IPS-20b (cell line): ENCODE results near the gene SORL1.
"Not testable (repeated sequence)": the region's sequence is repeated elsewhere in the genome, so short reads cannot be mapped to it uniquely, and the experiment has no call there.

ENCODE experiments used
- H3K27ac ChIP-seq: one replicate; pipeline ENCODE4 v1.5.1; 2013; ENCODE audit warnings: low read length
- H3K27me3 ChIP-seq: 2 replicates; pipeline ENCODE4 v1.6.1; 2013; ENCODE audit warnings: mild to moderate bottlenecking, low read length, inconsistent platforms; ENCODE audit not compliant: insufficient read depth
- H3K36me3 ChIP-seq: 2 replicates; pipeline ENCODE4 v1.6.1; 2013; ENCODE audit warnings: low read depth, mild to moderate bottlenecking, inconsistent platforms, low read length, moderate library complexity; ENCODE audit not compliant: insufficient read depth
- H3K4me1 ChIP-seq: 2 replicates; pipeline ENCODE4 v1.6.1; 2013; ENCODE audit warnings: mild to moderate bottlenecking, control low read depth, inconsistent platforms, low read length, moderate library complexity; ENCODE audit not compliant: insufficient read depth
- H3K4me3 ChIP-seq: 2 replicates; pipeline ENCODE4 v1.5.1; 2013; ENCODE audit warnings: mild to moderate bottlenecking, low read length, inconsistent platforms
- H3K9ac ChIP-seq: 2 replicates; pipeline ENCODE4 v1.6.1; 2013; ENCODE audit warnings: low read depth, mild to moderate bottlenecking, inconsistent platforms, low read length, moderate library complexity
- H3K9me3 ChIP-seq: 2 replicates; pipeline ENCODE4 v1.6.1; 2013; ENCODE audit warnings: mild to moderate bottlenecking, low read depth, low read length, inconsistent platforms; ENCODE audit not compliant: insufficient read depth

Gene SORL1

GRCh38 chr11:121451986-121452608, at the start of gene SORL1:
SORL1 (plus strand) TSS chr11:121452314; CDS start chr11:121452332, 18 bp downstream.
- Histone ChIP-seq H3K4me1 (peaks cover 20% of the 10 kb centered on the region), H3K36me3 (no peaks in the 10 kb centered on the region), H3K27ac (no peak within 1 kb of the TSS), H3K9ac (peak within 1 kb of the TSS; percentile 93), H3K9me3 (no peaks in the 10 kb centered on the region), H3K4me3 (peak within 1 kb of the TSS; percentile 92), H3K27me3 (peaks cover 14% of the 10 kb centered on the region)

- Histone ChIP-seq H3K9me3 (peaks cover 18% of the 10 kb centered on the region), H3K9ac (peak overlapping the region; percentile 74), H3K27me3 (no peaks in the 10 kb centered on the region), H3K4me1 (peaks cover 32% of the 10 kb centered on the region), H3K27ac (peak overlapping the region; percentile 83), H3K4me3 (peak overlapping the region; percentile 40), H3K36me3 (0 out of 2 replicates have a peak, but pooled peaks cover 3% of the 10 kb centered on the region)
These were observed 46.5 kb upstream of the SORL1 start for GRCh38 chr11:121405646-121406045.

- Histone ChIP-seq H3K4me1 (peaks cover 32% of the 10 kb centered on the region), H3K27ac (peak overlapping the region; percentile 83), H3K4me3 (peak overlapping the region; percentile 40)
These were observed 45.8 kb upstream of the SORL1 start for GRCh38 chr11:121406291-121406690.

GRCh38 chr11:121408830-121409229, 43.3 kb upstream of the SORL1 start:
- peaks cover 32% of the 10 kb centered on the region for H3K4me1 ChIP-seq

More at GRCh38 chr11:121406291-121406690, 45.8 kb upstream of the SORL1 start:
- H3K27me3 ChIP-seq, result no peaks in the 10 kb centered on the region
- H3K36me3 ChIP-seq, result 0 out of 2 replicates have a peak, but pooled peaks cover 3% of the 10 kb centered on the region
- peak overlapping the region; percentile 74 for H3K9ac ChIP-seq
- H3K9me3 ChIP-seq, result peaks cover 12% of the 10 kb centered on the region

GRCh38 chr11:121410041-121410440, 42.1 kb upstream of the SORL1 start:
- H3K27ac ChIP-seq, result not testable (repeated sequence)
- H3K4me1 ChIP-seq, result peaks cover 30% of the 10 kb centered on the region

More at GRCh38 chr11:121408830-121409229, 43.3 kb upstream of the SORL1 start:
- Histone ChIP-seq H3K27ac (peak overlapping the region; percentile 66), H3K27me3 (no peaks in the 10 kb centered on the region), H3K36me3 (no peaks in the 10 kb centered on the region), H3K9ac (no peak overlapping the region; the same call in 1 of the 2 replicates), H3K4me3 (no peak overlapping the region), H3K9me3 (no peaks in the 10 kb centered on the region)

GRCh38 chr11:121411330-121411729, 40.8 kb upstream of the SORL1 start:
- H3K27ac ChIP-seq, H3K36me3 ChIP-seq, H3K9me3 ChIP-seq, H3K4me3 ChIP-seq, H3K27me3 ChIP-seq, H3K9ac ChIP-seq: not testable (repeated sequence)
- peaks cover 20% of the 10 kb centered on the region; the same call in 1 of the 2 replicates for H3K4me1 ChIP-seq

More at GRCh38 chr11:121410041-121410440, 42.1 kb upstream of the SORL1 start:
- not testable (repeated sequence) for H3K27me3 ChIP-seq, H3K4me3 ChIP-seq, H3K9ac ChIP-seq, H3K36me3 ChIP-seq, H3K9me3 ChIP-seq

- Histone ChIP-seq H3K4me1 (peaks cover 14% of the 10 kb centered on the region; the same call in 1 of the 2 replicates), H3K4me3 (no peak overlapping the region), H3K9me3 (no peaks in the 10 kb centered on the region), H3K27ac (no peak overlapping the region), H3K27me3 (no peaks in the 10 kb centered on the region), H3K36me3 (no peaks in the 10 kb centered on the region), H3K9ac (no peak overlapping the region)
These were observed 40.0 kb upstream of the SORL1 start for GRCh38 chr11:121412000-121412587.

GRCh38 chr11:121412711-121413415, 39.3 kb upstream of the SORL1 start:
- H3K36me3 ChIP-seq, result no peaks in the 10 kb centered on the region
- no peaks in the 10 kb centered on the region for H3K9me3 ChIP-seq
- no peaks in the 10 kb centered on the region for H3K27me3 ChIP-seq
- peaks cover 6% of the 10 kb centered on the region; the same call in 1 of the 2 replicates for H3K4me1 ChIP-seq
- no peak overlapping the region for H3K9ac ChIP-seq
- no peak overlapping the region for H3K27ac ChIP-seq
- H3K4me3 ChIP-seq, result no peak overlapping the region

- H3K4me1 ChIP-seq, result no peaks in the 10 kb centered on the region
- no peak overlapping the region for H3K4me3 ChIP-seq
- H3K9me3 ChIP-seq, result no peaks in the 10 kb centered on the region
- H3K27ac ChIP-seq, result no peak overlapping the region
- no peaks in the 10 kb centered on the region for H3K27me3 ChIP-seq
- no peak overlapping the region for H3K9ac ChIP-seq
- no peaks in the 10 kb centered on the region for H3K36me3 ChIP-seq
These were observed 37.8 kb upstream of the SORL1 start for GRCh38 chr11:121414141-121414913.

- H3K9ac ChIP-seq, result no peak overlapping the region
- no peaks in the 10 kb centered on the region for H3K27me3 ChIP-seq
- no peak overlapping the region for H3K4me3 ChIP-seq
- H3K4me1 ChIP-seq, result no peaks in the 10 kb centered on the region; the same call in 1 of the 2 replicates
- no peaks in the 10 kb centered on the region for H3K9me3 ChIP-seq
- no peak overlapping the region for H3K27ac ChIP-seq
- no peaks in the 10 kb centered on the region for H3K36me3 ChIP-seq
These were observed 36.3 kb upstream of the SORL1 start for GRCh38 chr11:121415856-121416255.

- Histone ChIP-seq H3K4me3 (no peak overlapping the region), H3K27ac (no peak overlapping the region), H3K4me1 (peaks cover 2% of the 10 kb centered on the region; the same call in 1 of the 2 replicates), H3K9ac (no peak overlapping the region), H3K36me3 (no peaks in the 10 kb centered on the region), H3K9me3 (no peaks in the 10 kb centered on the region), H3K27me3 (no peaks in the 10 kb centered on the region)
These were observed 35.0 kb upstream of the SORL1 start for GRCh38 chr11:121417055-121417551.
